IPS-15b (cell line): Measurements from ENCODE around the gene FUT8.

ENCODE experiments used
- H3K27me3 ChIP-seq: one replicate; pipeline ENCODE4 v1.6.1; 2013; ENCODE audit warnings: low read length; ENCODE audit not compliant: control insufficient read depth, insufficient read depth
- H3K36me3 ChIP-seq: one replicate; pipeline ENCODE4 v1.6.1; 2013; ENCODE audit warnings: low read length; ENCODE audit not compliant: control insufficient read depth, insufficient read depth
- H3K4me1 ChIP-seq: one replicate; pipeline ENCODE4 v1.6.1; 2013; ENCODE audit warnings: mild to moderate bottlenecking, low read length; ENCODE audit not compliant: control insufficient read depth, insufficient read depth
- H3K4me3 ChIP-seq: one replicate; pipeline ENCODE4 v1.5.1; 2013; ENCODE audit warnings: low read depth, low read length
- H3K9ac ChIP-seq: one replicate; pipeline ENCODE4 v1.6.1; 2013; ENCODE audit warnings: low read depth, mild to moderate bottlenecking, low read length
- H3K9me3 ChIP-seq: one replicate; pipeline ENCODE4 v1.6.1; 2013; ENCODE audit warnings: mild to moderate bottlenecking, low read length; ENCODE audit not compliant: control insufficient read depth, insufficient read depth

Gene FUT8

GRCh38 chr14:65580973-65581372 is 168.4 kb downstream of the FUT8 start:
- Histone ChIP-seq H3K4me1 (peaks cover 4% of the 10 kb centered on the region), H3K27me3 (no peaks in the 10 kb centered on the region), H3K9me3 (no peaks in the 10 kb centered on the region), H3K36me3 (no peaks in the 10 kb centered on the region), H3K9ac (no peak overlapping the region), H3K4me3 (no peak overlapping the region)

GRCh38 chr14:65581378-65581777 is 168.8 kb downstream of the FUT8 start:
- Histone ChIP-seq H3K9ac (no peak overlapping the region), H3K4me3 (no peak overlapping the region), H3K27me3 (no peaks in the 10 kb centered on the region), H3K4me1 (peaks cover 4% of the 10 kb centered on the region), H3K36me3 (no peaks in the 10 kb centered on the region), H3K9me3 (no peaks in the 10 kb centered on the region)

GRCh38 chr14:65581799-65582198 is 169.3 kb downstream of the FUT8 start:
- no peaks in the 10 kb centered on the region for H3K27me3 ChIP-seq
- H3K9me3 ChIP-seq, result no peaks in the 10 kb centered on the region
- H3K4me3 ChIP-seq, result no peak overlapping the region
- H3K4me1 ChIP-seq, result peaks cover 4% of the 10 kb centered on the region
- no peaks in the 10 kb centered on the region for H3K36me3 ChIP-seq
- no peak overlapping the region for H3K9ac ChIP-seq

GRCh38 chr14:65585216-65585615 is 172.7 kb downstream of the FUT8 start:
- Histone ChIP-seq H3K4me3 (no peak overlapping the region), H3K4me1 (no peaks in the 10 kb centered on the region), H3K9ac (no peak overlapping the region), H3K36me3 (no peaks in the 10 kb centered on the region), H3K9me3 (no peaks in the 10 kb centered on the region), H3K27me3 (no peaks in the 10 kb centered on the region)

GRCh38 chr14:65588426-65589140 is 176.1 kb downstream of the FUT8 start:
- no peak overlapping the region for H3K9ac ChIP-seq
- H3K4me1 ChIP-seq, result peaks cover 2% of the 10 kb centered on the region
- H3K36me3 ChIP-seq, result no peaks in the 10 kb centered on the region
- H3K27me3 ChIP-seq, result no peaks in the 10 kb centered on the region
- no peak overlapping the region for H3K4me3 ChIP-seq
- no peaks in the 10 kb centered on the region for H3K9me3 ChIP-seq

- H3K4me1 ChIP-seq, result peaks cover 12% of the 10 kb centered on the region
- H3K27me3 ChIP-seq, result no peaks in the 10 kb centered on the region
- no peak overlapping the region for H3K9ac ChIP-seq
- no peaks in the 10 kb centered on the region for H3K9me3 ChIP-seq
- H3K36me3 ChIP-seq, result no peaks in the 10 kb centered on the region
- H3K4me3 ChIP-seq, result peak overlapping the region; percentile 24
These were observed 181.8 kb downstream of the FUT8 start for GRCh38 chr14:65594153-65594881.

- Histone ChIP-seq H3K9me3 (no peaks in the 10 kb centered on the region), H3K4me3 (no peak overlapping the region)
These were observed 182.3 kb downstream of the FUT8 start for GRCh38 chr14:65594882-65595237.

GRCh38 chr14:65599375-65599774 is 186.8 kb downstream of the FUT8 start:
- no peak overlapping the region for H3K9ac ChIP-seq
- peaks cover 6% of the 10 kb centered on the region for H3K4me1 ChIP-seq

More at GRCh38 chr14:65594882-65595237, 182.3 kb downstream of the FUT8 start:
- H3K36me3 ChIP-seq, result no peaks in the 10 kb centered on the region
- no peaks in the 10 kb centered on the region for H3K27me3 ChIP-seq
- H3K4me1 ChIP-seq, result peaks cover 12% of the 10 kb centered on the region
- H3K9ac ChIP-seq, result no peak overlapping the region

GRCh38 chr14:65600742-65601141 is 188.2 kb downstream of the FUT8 start:
- no peaks in the 10 kb centered on the region for H3K9me3 ChIP-seq
- H3K4me1 ChIP-seq, result no peaks in the 10 kb centered on the region
- no peaks in the 10 kb centered on the region for H3K36me3 ChIP-seq
- H3K27me3 ChIP-seq, result no peaks in the 10 kb centered on the region
- H3K4me3 ChIP-seq, result no peak overlapping the region
- no peak overlapping the region for H3K9ac ChIP-seq

More at GRCh38 chr14:65599375-65599774, 186.8 kb downstream of the FUT8 start:
- Histone ChIP-seq H3K9me3 (no peaks in the 10 kb centered on the region), H3K36me3 (no peaks in the 10 kb centered on the region), H3K27me3 (no peaks in the 10 kb centered on the region), H3K4me3 (no peak overlapping the region)

GRCh38 chr14:65604535-65604934 is 192.0 kb downstream of the FUT8 start:
- Histone ChIP-seq H3K4me1 (no peaks in the 10 kb centered on the region), H3K9ac (no peak overlapping the region), H3K4me3 (no peak overlapping the region), H3K27me3 (no peaks in the 10 kb centered on the region), H3K9me3 (no peaks in the 10 kb centered on the region), H3K36me3 (no peaks in the 10 kb centered on the region)

- Histone ChIP-seq H3K9me3 (no peaks in the 10 kb centered on the region), H3K36me3 (no peaks in the 10 kb centered on the region), H3K4me3 (no peak overlapping the region), H3K4me1 (no peaks in the 10 kb centered on the region), H3K9ac (no peak overlapping the region), H3K27me3 (no peaks in the 10 kb centered on the region)
These were observed 192.4 kb downstream of the FUT8 start for GRCh38 chr14:65604936-65605335.

- no peak overlapping the region for H3K9ac ChIP-seq
- H3K27me3 ChIP-seq, result no peaks in the 10 kb centered on the region
- H3K4me1 ChIP-seq, result no peaks in the 10 kb centered on the region
- no peaks in the 10 kb centered on the region for H3K36me3 ChIP-seq
- no peaks in the 10 kb centered on the region for H3K9me3 ChIP-seq
- H3K4me3 ChIP-seq, result no peak overlapping the region
These were observed 193.9 kb downstream of the FUT8 start for GRCh38 chr14:65606460-65606859.
